ENCODE results near the gene ZNF474. TPM values are rescaled to one million over a fixed set of nuclear protein-coding genes. Genes with fewer than 3 reads are reported as not detected.

Gene ZNF474
- total RNA-seq, 1 donor from 2014 or later, result not detected

DNA sequence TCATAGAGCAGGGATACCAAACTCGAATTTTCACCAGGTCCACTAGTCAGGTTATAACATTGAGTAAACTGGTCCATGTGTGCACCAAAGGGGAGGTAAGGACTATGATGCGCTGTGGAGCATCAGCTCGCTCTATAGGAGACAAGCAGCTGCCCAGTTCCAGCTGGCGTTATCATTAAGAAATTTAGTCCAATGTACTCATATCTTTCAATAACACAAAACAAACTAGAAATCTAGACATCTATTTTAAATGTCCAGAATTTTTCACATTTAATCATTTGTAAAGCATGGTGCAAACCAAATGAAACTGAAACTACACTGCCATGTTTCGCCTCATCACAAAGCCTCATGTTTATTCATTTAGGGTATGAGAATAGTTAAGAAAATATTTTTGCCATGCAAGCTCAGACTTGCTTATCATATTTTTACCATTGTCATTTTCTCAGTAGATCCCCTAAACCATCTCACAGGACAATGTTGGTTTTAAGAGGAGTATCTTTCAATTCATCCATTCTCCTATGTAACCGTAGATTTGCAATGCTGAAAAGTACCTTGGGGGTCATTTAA lies 50.9 kb downstream of the ZNF474 start:
- Mint-ChIP-seq H3K36me3 (ENCODE audit: low read depth, unreplicated experiment) (no peaks in the 10 kb centered on the region), H3K27ac (ENCODE audit: unreplicated experiment) (no peak overlapping the region), H3K4me1 (ENCODE audit: unreplicated experiment) (peaks cover 3% of the 10 kb centered on the region), H3K4me3 (ENCODE audit: unreplicated experiment) (no peak overlapping the region), H3K27me3 (ENCODE audit: unreplicated experiment) (no peaks in the 10 kb centered on the region), H3K9me3 (ENCODE audit: unreplicated experiment) (no peaks in the 10 kb centered on the region)
- no peak for DNase-seq (ENCODE audit: low spot score)
- TF ChIP-seq, protein P1, sequence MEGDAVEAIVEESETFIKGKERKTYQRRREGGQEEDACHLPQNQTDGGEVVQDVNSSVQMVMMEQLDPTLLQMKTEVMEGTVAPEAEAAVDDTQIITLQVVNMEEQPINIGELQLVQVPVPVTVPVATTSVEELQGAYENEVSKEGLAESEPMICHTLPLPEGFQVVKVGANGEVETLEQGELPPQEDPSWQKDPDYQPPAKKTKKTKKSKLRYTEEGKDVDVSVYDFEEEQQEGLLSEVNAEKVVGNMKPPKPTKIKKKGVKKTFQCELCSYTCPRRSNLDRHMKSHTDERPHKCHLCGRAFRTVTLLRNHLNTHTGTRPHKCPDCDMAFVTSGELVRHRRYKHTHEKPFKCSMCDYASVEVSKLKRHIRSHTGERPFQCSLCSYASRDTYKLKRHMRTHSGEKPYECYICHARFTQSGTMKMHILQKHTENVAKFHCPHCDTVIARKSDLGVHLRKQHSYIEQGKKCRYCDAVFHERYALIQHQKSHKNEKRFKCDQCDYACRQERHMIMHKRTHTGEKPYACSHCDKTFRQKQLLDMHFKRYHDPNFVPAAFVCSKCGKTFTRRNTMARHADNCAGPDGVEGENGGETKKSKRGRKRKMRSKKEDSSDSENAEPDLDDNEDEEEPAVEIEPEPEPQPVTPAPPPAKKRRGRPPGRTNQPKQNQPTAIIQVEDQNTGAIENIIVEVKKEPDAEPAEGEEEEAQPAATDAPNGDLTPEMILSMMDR (IDR thresholded peaks at IDR 0.05; ENCODE audit: unreplicated experiment), result no peak

DNA sequence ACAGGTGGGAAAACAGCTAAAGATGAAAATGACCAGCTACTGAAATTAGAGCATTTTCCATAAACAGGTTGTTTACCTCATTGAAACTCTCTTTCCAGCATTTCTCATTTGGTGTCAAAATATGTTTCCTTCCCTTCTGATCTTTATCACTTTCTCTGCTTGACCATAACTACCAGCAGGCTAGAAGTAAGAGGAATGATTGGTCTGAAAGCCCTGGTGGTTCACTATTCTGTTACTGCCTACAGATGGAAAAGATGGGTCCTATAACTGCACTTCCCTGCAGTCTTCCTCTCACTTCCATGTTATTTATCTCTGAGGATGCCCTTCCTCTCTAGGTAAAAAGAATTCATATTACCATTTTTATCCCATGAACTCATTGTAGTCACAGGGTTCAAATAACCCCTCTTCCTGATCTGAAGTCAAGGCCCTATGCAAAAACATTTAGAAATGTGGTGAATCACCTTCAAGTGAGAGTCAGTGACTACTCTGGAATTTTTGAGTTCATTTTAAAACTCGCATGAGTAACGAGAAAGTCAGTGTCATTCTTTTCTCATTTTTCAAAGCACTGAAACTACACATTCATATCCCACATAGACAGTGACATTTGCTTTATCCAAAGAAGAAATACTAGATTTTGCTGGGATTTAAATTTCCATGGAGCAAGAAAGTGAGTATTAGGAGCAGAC lies 51.7 kb downstream of the ZNF474 start:
- no peaks in the 10 kb centered on the region for H3K36me3 Mint-ChIP-seq (ENCODE audit: low read depth, unreplicated experiment)
- no peak overlapping the region for H3K4me3 Mint-ChIP-seq (ENCODE audit: unreplicated experiment)
- no peak for DNase-seq (ENCODE audit: low spot score)
- no peaks in the 10 kb centered on the region for H3K27me3 Mint-ChIP-seq (ENCODE audit: unreplicated experiment)
- H3K9me3 Mint-ChIP-seq (ENCODE audit: unreplicated experiment), result no peaks in the 10 kb centered on the region
- TF ChIP-seq, protein P1 (IDR thresholded peaks at IDR 0.05; ENCODE audit: unreplicated experiment), result no peak
- H3K4me1 Mint-ChIP-seq (ENCODE audit: unreplicated experiment), result peaks cover 3% of the 10 kb centered on the region
- no peak overlapping the region for H3K27ac Mint-ChIP-seq (ENCODE audit: unreplicated experiment)

DNA sequence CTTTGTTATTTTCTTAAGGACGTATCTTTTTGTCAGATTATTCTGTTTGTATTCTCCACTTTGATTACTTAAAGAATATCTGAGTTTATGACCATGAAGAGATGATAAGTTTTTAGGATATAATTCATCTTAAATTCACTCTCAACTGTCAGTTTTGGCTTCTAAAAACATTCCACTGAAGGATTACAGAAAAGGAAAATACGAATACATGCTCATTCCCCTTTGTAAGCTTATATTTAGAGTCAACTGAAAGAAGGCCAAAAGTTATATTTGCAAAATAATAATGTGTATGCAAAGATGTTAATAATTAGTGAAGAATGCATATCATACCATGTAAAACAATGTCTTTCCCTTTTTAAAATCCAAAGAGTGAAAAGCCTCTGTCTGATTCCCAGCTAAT lies 52.5 kb downstream of the ZNF474 start:
- H3K27ac Mint-ChIP-seq (ENCODE audit: unreplicated experiment), result no peak overlapping the region
- TF ChIP-seq, protein P1 (IDR thresholded peaks at IDR 0.05; ENCODE audit: unreplicated experiment), result no peak
- no peaks in the 10 kb centered on the region for H3K27me3 Mint-ChIP-seq (ENCODE audit: unreplicated experiment)
- H3K4me3 Mint-ChIP-seq (ENCODE audit: unreplicated experiment), result no peak overlapping the region
- H3K4me1 Mint-ChIP-seq (ENCODE audit: unreplicated experiment), result peaks cover 3% of the 10 kb centered on the region
- no peaks in the 10 kb centered on the region for H3K36me3 Mint-ChIP-seq (ENCODE audit: low read depth, unreplicated experiment)
- H3K9me3 Mint-ChIP-seq (ENCODE audit: unreplicated experiment), result no peaks in the 10 kb centered on the region
- no peak for DNase-seq (ENCODE audit: low spot score)

DNA sequence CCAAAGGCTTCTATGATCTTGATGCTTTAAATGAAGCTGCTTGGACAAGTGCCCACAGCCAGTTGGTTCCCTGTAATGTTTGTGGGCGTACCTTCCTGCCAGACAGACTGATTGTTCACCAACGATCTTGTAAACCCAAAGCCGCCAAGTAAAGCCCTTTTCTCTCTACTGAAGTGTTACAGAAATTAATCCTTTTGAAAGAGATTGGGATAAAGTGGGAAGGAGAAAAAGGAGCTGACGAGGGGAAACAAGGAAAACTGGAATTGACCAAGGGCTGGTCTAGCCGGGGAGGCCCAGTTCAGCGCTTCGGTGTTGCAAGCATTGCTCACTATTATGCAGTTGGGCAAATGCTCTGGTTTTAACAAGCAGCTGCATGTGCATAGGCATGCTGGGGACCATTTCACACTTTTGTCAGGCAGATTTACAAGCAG lies 53.2 kb downstream of the ZNF474 start:
- H3K36me3 Mint-ChIP-seq (ENCODE audit: low read depth, unreplicated experiment), result no peaks in the 10 kb centered on the region
- no peak overlapping the region for H3K27ac Mint-ChIP-seq (ENCODE audit: unreplicated experiment)
- H3K27me3 Mint-ChIP-seq (ENCODE audit: unreplicated experiment), result no peaks in the 10 kb centered on the region
- DNase-seq (ENCODE audit: low spot score), result no peak
- no peak overlapping the region for H3K4me3 Mint-ChIP-seq (ENCODE audit: unreplicated experiment)
- H3K9me3 Mint-ChIP-seq (ENCODE audit: unreplicated experiment), result no peaks in the 10 kb centered on the region
- H3K4me1 Mint-ChIP-seq (ENCODE audit: unreplicated experiment), result peaks cover 3% of the 10 kb centered on the region
- TF ChIP-seq, protein P1 (IDR thresholded peaks at IDR 0.05; ENCODE audit: unreplicated experiment), result no peak

DNA sequence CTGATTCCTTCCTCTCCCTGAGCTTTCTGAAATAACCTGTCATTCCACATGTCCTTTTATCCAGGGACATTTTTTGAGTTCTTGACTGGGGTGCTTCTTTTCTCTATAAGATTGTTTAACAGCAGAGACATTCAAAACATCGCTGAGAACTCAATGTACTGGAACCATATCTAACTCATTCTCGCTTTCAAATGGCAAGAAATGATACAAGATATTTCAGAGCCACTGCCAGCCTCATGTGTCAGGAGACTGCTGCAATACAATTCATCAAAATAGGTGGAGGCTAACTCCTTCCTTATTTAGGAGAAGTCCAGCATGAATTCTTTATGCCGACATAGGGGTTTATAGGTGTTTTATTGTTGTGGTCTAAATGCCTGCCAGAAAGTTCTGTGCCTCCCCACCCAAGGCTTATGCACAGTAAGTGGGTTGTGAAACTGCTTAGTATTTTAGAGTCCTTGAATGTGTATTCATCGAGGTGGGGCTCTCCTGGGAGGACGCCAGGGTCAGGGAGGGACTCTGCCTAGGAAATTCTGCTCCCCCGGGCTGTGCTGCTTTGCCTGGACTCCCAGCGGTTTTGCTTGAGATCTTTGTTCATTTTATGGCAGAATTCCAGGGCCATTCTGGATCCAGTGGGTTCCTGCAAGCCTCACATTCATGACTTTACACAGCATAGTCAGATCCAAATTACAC lies 53.9 kb downstream of the ZNF474 start:
- no peak overlapping the region for H3K4me3 Mint-ChIP-seq (ENCODE audit: unreplicated experiment)
- peaks cover 8% of the 10 kb centered on the region for H3K4me1 Mint-ChIP-seq (ENCODE audit: unreplicated experiment)
- TF ChIP-seq, protein P1 (IDR thresholded peaks at IDR 0.05; ENCODE audit: unreplicated experiment), result no peak
- no peak for DNase-seq (ENCODE audit: low spot score)
- no peak overlapping the region for H3K27ac Mint-ChIP-seq (ENCODE audit: unreplicated experiment)
- H3K27me3 Mint-ChIP-seq (ENCODE audit: unreplicated experiment), result no peaks in the 10 kb centered on the region
- H3K9me3 Mint-ChIP-seq (ENCODE audit: unreplicated experiment), result no peaks in the 10 kb centered on the region
- H3K36me3 Mint-ChIP-seq (ENCODE audit: low read depth, unreplicated experiment), result no peaks in the 10 kb centered on the region

Data from endothelial cell (in vitro differentiated cells).